ENCODE results near the gene LRFN5. TPM values are rescaled to one million over a fixed set of nuclear protein-coding genes. Genes with fewer than 3 reads are reported as not detected.
"Not testable (repeated sequence)": the region's sequence is repeated elsewhere in the genome, so short reads cannot be mapped to it uniquely, and the experiment has no call there.

LRFN5 gene
- total RNA-seq, result 1 to 10 TPM in 1 of 4 donors, under 1 TPM in 3; 0.32 to 1.1 (median 0.49) TPM

- DNase-seq (ENCODE audit: low spot score in 2 of 2), result no peak
- Histone ChIP-seq H3K36me3 (no peaks in the 10 kb centered on the region), H3K4me3 (peak within 1 kb of the TSS; percentile 75), H3K27ac (peak within 1 kb of the TSS; percentile 77), H3K27me3 (peaks cover 62% of the 10 kb centered on the region), H3K4me1 (peaks cover 44% of the 10 kb centered on the region), H3K9me3 (no peaks in the 10 kb centered on the region)
- no peak for TF ChIP-seq CTCF (IDR thresholded peaks at IDR 0.05)
- no peak for TF ChIP-seq POLR2AphosphoS5 (IDR thresholded peaks at IDR 0.05)
- TF ChIP-seq POLR2A (IDR thresholded peaks at IDR 0.05), result no peak
- TF ChIP-seq EP300 (IDR thresholded peaks at IDR 0.05), result no peak
- 3% methylated on average over 14 of the region's 76 CpGs for WGBS
Measured at GRCh38 chr14:41606532-41607303, at the start of gene LRFN5. LRFN5 (plus strand) TSS chr14:41606876.

GRCh38 chr14:41558490-41558889 is 48.2 kb upstream of the LRFN5 start:
- Histone ChIP-seq H3K27ac (no peak overlapping the region), H3K9me3 (no peaks in the 10 kb centered on the region), H3K27me3 (no peaks in the 10 kb centered on the region), H3K36me3 (no peaks in the 10 kb centered on the region), H3K4me1 (no peaks in the 10 kb centered on the region), H3K4me3 (no peak overlapping the region)
- TF ChIP-seq EP300 (IDR thresholded peaks at IDR 0.05), result no peak
- no peak for TF ChIP-seq CTCF (IDR thresholded peaks at IDR 0.05)
- TF ChIP-seq POLR2AphosphoS5 (IDR thresholded peaks at IDR 0.05), result no peak
- no peak for DNase-seq (ENCODE audit: low spot score in 2 of 2)

DNA sequence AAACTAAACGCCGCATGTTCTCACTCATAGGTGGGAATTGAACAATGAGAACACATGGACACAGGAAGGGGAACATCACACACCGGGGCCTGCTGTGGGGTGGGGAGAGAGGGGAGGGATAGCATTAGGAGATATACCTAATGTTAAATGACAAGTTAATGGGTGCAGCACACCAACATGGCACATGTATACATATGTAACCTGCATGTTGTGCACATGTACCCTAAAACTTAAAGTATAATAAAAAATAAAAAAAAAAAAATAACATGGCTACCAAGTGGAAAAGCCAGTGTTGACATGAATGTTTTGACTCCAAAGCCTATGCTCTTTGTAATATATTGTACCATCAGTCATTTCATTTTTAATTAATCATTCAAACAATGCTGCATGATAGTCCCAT is 39.8 kb upstream of the LRFN5 start:
- not testable (repeated sequence) for H3K27me3 ChIP-seq; DNase-seq (ENCODE audit: low spot score in 2 of 2); H3K36me3 ChIP-seq; H3K4me3 ChIP-seq; H3K9me3 ChIP-seq; H3K4me1 ChIP-seq; H3K27ac ChIP-seq
- WGBS, result 96% methylated on average over 3 of the region's 3 CpGs

- WGBS, result 97% methylated on average over 2 of the region's 2 CpGs
- H3K27me3 ChIP-seq, result no peaks in the 10 kb centered on the region
- H3K4me3 ChIP-seq, result no peak overlapping the region
- H3K27ac ChIP-seq, result no peak overlapping the region
- no peaks in the 10 kb centered on the region for H3K9me3 ChIP-seq
- DNase-seq (ENCODE audit: low spot score in 2 of 2), result no peak
- H3K36me3 ChIP-seq, result no peaks in the 10 kb centered on the region
- no peak for TF ChIP-seq POLR2AphosphoS5 (IDR thresholded peaks at IDR 0.05)
- TF ChIP-seq POLR2A (IDR thresholded peaks at IDR 0.05), result no peak
- no peak for TF ChIP-seq EP300 (IDR thresholded peaks at IDR 0.05)
- TF ChIP-seq CTCF (IDR thresholded peaks at IDR 0.05), result no peak
- H3K4me1 ChIP-seq, result no peaks in the 10 kb centered on the region
Measured at GRCh38 chr14:41568979-41569378, 37.7 kb upstream of the LRFN5 start.

DNA sequence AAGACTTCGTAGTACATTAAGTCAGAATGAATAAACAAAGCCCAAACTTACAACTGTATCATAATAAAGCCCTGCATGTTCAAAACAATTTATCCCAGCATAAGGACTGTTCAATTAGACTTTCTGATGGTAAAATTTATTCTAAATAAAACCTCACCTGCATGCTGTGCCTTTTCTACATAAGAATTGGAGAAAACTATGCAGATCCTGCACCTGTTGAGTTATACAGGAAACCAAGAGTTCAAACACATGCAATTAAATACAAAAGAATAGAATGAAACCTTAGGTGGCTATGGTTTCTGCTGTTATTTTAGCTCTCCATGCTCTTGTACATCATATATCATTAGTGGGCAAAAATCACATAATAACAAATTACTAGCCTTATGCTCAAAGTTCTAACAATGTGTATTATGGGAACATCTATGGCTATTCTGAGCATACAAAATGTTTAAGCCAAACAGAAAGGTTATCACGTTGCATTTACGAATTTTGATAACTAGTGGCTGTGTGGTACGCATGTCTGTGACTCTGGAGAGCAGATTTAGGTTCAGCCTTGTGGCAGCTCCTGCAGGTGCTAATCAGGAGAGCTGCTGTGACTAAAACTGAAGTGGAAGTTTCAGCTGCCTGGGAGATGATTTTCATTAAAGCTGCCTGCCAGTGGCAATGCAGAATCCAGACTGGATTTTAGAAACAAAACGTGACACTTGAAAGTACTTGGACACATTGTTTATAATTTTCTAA is 36.1 kb upstream of the LRFN5 start:
- no peaks in the 10 kb centered on the region for H3K4me1 ChIP-seq
- TF ChIP-seq EP300 (IDR thresholded peaks at IDR 0.05), result no peak
- no peak for TF ChIP-seq POLR2AphosphoS5 (IDR thresholded peaks at IDR 0.05)
- no peak for TF ChIP-seq CTCF (IDR thresholded peaks at IDR 0.05)
- TF ChIP-seq POLR2A (IDR thresholded peaks at IDR 0.05), result no peak
- DNase-seq (ENCODE audit: low spot score in 2 of 2), result no peak
- H3K4me3 ChIP-seq, result no peak overlapping the region
- no peaks in the 10 kb centered on the region for H3K27me3 ChIP-seq
- no peaks in the 10 kb centered on the region for H3K9me3 ChIP-seq
- 67% methylated on average over 5 of the region's 5 CpGs for WGBS
- H3K36me3 ChIP-seq, result no peaks in the 10 kb centered on the region
- no peak overlapping the region for H3K27ac ChIP-seq

All from suprapubic skin (tissue), 4 donors.